Astrocyte of the spinal cord (primary cell): ENCODE results near the gene MAFF.
A peak's percentile ranks its signal among the peaks of the same experiment; 100 is the strongest.
"Not testable (repeated sequence)": the region's sequence is repeated elsewhere in the genome, so short reads cannot be mapped to it uniquely, and the experiment has no call there.

ENCODE experiments used
- DNase-seq: peaks from one replicate; pipeline ENCODE4 v3.0.0; 2011; ENCODE audit warnings: low read depth, low spot score
- H3K4me3 ChIP-seq: 2 replicates; pipeline ENCODE4 v1.5.1; 2011; ENCODE audit warnings: low read depth, mild to moderate bottlenecking, low read length, moderate library complexity
- in situ Hi-C: cut with HindIII; loops from 2 replicates; pipeline ENCODE4 v1.10.0; 2017; ENCODE audit warnings: low sequenced_read_pairs
- TF ChIP-seq, protein P1 (sequence below): IDR thresholded peaks from 2 replicates; pipeline ENCODE4 v1.5.1; 2012; ENCODE audit warnings: low read depth, mild to moderate bottlenecking, low read length, inconsistent platforms

Gene MAFF

DNA sequence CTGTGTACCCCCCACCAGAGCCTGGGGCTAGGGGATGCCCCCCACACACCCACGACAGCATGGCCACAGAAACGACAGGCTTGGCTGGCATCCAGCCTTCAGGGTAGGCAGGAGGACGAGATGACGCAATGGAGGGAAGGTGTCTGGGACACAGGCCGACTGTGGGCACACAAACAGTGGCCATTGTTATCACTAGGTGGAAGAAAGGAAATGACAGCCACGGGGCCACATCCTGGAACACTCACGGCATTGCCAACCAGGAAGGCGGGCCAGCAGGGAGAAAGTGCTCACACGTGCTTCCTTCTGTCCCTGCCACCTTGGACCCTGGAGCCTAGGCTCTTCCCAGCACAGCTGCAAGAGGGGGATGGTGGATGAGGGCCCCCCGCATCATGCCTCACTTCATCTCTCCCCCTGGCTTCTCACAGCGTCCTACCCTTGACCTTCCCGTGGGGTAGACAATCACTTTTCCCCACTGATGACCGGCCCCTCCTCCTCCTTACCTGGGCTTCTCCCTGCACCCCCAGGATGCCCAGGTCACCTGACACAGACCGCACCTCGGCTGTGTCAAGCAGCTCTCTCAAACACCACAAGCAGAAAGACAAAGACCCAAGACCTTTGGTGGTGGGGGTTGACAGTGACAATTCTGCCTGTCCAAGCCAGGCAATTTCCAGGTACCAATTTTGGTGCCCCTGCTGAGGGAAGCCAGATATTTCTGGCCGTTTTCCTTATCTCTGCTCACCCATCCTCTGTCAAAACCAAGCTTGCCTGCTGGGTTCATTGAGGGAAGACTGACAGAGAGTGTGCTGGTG, 28.8 kb upstream of the MAFF start:
- TF ChIP-seq, protein P1, sequence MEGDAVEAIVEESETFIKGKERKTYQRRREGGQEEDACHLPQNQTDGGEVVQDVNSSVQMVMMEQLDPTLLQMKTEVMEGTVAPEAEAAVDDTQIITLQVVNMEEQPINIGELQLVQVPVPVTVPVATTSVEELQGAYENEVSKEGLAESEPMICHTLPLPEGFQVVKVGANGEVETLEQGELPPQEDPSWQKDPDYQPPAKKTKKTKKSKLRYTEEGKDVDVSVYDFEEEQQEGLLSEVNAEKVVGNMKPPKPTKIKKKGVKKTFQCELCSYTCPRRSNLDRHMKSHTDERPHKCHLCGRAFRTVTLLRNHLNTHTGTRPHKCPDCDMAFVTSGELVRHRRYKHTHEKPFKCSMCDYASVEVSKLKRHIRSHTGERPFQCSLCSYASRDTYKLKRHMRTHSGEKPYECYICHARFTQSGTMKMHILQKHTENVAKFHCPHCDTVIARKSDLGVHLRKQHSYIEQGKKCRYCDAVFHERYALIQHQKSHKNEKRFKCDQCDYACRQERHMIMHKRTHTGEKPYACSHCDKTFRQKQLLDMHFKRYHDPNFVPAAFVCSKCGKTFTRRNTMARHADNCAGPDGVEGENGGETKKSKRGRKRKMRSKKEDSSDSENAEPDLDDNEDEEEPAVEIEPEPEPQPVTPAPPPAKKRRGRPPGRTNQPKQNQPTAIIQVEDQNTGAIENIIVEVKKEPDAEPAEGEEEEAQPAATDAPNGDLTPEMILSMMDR, result no peak
- in situ Hi-C loops, result no loop called here
- H3K4me3 ChIP-seq, result no peak overlapping the region
- DNase-seq, result peak; percentile 52

DNA sequence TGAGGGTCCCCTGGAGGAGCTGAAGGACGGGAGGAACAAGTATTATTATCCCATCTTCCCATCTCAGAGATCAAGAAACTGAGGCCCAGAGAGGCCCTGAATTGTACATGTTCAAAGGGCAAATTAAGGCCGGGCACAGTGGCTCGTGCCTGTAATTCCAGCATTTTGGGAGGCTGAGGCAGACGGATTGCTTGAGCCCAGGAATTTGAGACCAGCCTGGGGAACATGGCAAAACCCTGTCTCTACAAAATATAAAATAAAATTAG, 28.2 kb upstream of the MAFF start:
- in situ Hi-C loops, result no loop called here
- DNase-seq, result no peak
- TF ChIP-seq, protein P1, result no peak
- no peak overlapping the region for H3K4me3 ChIP-seq

DNA sequence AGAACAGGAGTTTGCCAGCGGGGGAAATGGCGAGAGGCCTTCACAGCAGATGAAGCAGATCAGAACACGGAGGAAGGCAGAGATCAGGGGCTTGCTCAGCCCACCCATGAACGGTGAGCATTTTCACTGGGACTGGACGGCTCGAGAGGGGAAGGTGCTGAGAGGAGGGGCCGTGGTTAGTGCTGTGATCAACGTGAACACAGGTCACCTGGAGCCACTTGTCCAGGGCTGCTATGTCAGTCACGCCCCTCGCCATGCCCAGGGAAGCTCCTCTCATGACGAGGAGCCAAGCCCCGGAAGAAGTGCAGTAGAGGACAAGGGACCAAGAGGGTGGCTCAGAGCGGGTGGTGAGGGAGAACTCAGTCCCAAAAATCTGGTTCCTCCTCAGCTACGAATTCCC, 27.2 kb upstream of the MAFF start:
- in situ Hi-C loops, result loop anchor here (25.0 kb wide), 1 partner anchor 138 kb away; the partner anchor contains the start of gene CSNK1E
- DNase-seq, result no peak
- H3K4me3 ChIP-seq, result no peak overlapping the region
- TF ChIP-seq, protein P1, result no peak

DNA sequence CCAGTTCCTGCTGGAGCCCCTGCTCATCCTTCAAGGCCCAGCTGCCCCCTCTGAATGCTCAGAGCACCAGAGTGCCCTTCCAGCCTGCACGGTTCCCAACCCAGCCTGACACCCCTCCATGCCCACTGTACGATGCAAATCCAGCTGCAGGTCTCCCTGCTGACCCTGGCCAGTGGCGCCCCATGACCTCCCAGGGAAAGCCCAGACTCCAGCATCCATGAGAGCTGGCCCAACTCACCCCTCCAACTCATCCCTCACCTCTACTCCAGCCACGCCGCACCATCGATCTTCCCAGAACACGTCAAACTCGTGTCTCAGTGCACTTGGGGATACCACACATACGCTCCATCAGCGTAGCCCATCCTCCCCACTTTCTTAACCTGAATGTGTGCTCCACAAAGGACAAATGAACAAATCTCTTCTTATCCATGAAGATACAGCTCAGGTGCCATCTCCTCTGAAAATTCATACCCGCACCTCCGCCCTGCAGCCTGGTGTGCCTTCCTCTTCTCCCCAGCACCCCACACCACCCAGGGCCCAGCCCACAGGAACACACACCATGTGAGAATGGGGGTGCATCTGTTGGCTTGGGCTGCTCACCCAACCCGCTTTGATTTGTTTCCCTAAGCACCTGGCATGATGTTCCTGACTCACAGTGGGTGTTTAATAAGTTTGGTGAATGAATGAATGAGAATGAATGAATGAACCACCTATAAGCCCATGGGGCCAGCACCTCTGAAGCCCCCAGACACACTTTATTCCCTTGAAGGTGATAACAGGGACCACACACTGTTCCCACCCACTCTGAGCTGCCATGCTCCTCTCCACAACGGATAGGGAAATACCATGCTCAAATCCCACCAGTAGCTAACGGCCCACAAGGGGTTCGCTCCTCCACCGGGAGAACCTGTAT, 26.3 kb upstream of the MAFF start:
- TF ChIP-seq, protein P1, result no peak
- no peak for DNase-seq
- in situ Hi-C loops, result loop anchor here (25.0 kb wide), 1 partner anchor 137 kb away; the partner anchor contains the start of gene CSNK1E
- no peak overlapping the region for H3K4me3 ChIP-seq

DNA sequence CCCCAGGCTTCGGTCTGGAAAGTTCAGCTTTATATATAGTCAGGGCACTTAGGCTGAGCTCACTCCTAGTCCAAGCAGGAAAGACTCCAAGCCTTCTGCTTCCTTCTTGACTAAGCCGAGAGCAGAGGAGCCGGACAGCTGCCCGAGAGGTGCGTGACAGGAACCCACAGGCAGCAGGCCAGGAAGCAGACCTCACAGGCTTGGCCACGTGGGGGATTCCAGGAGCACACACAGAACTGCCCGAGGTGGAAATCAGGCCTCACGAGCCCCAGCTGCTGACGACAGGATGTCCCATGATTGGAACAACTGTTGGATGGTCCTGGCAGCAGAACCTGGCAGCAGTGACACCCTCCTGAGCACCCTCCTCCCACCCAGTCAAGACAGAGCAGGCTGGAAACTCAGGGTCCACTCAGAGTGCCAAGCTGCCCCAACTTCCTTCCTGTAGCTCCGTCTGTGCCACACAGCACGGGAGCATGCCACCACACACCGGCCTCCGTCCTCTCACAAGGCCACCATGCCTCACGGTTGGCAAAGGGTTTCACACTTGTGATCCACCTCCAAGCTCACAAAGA, 25.5 kb upstream of the MAFF start:
- in situ Hi-C loops, result loop anchor here (25.0 kb wide), 1 partner anchor 136 kb away; the partner anchor contains the start of gene CSNK1E
- TF ChIP-seq, protein P1, result no peak
- DNase-seq, result peak; percentile 76
- H3K4me3 ChIP-seq, result no peak overlapping the region

DNA sequence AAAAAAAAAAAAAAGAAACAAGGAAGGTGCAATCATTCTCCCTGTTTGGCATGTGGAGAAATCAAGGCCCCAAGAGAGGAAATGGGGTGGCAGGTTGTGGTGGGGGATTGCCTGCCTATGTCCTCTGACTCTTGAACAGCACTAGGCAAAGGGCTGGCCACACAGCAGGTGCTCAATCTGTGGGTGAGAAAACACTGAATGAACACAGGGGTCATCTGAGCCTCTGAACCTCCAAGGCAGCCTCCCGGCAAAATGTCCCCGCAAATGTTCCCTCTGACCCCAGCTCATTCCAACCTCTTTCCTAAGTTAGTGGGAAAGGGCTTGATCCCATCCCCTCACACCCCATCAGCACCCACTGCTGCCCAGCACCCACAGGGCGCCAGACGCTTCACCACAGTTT, 24.8 kb upstream of the MAFF start:
- H3K4me3 ChIP-seq, result no peak overlapping the region
- TF ChIP-seq, protein P1, result no peak
- in situ Hi-C loops, result loop anchor here (25.0 kb wide), 1 partner anchor 135 kb away; the partner anchor contains the start of gene CSNK1E
- DNase-seq, result no peak

DNA sequence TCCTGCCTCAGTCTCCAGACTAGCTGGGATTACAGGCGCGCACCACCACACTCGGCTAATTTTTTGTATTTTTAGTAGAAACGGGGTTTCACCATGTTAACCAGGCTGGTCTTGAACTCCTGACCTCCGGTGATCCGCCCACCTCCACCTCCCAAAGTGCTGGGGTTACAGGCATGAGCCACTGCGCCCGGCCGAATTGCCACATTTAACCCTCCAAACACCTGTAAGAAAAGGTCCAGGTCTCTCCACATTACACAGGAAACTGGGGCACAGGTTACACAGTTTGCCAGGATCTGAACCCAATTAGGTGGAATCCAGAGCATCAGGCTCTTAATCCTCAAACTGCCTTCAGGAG, 24.2 kb upstream of the MAFF start:
- H3K4me3 ChIP-seq, DNase-seq: not testable (repeated sequence)
- in situ Hi-C loops, result loop anchor here (25.0 kb wide), 1 partner anchor 135 kb away; the partner anchor contains the start of gene CSNK1E
